ENCODE data around the gene GIPC3. TPM values are rescaled to one million over a fixed set of nuclear protein-coding genes. Genes with fewer than 3 reads are reported as not detected.

Gene GIPC3
- total and polyA plus RNA-seq, 2 of the 8 experiments (the other 6 are each of a cell fraction or from before 2014, with no cell fraction given), result 1.0 to 1.2 TPM

DNA sequence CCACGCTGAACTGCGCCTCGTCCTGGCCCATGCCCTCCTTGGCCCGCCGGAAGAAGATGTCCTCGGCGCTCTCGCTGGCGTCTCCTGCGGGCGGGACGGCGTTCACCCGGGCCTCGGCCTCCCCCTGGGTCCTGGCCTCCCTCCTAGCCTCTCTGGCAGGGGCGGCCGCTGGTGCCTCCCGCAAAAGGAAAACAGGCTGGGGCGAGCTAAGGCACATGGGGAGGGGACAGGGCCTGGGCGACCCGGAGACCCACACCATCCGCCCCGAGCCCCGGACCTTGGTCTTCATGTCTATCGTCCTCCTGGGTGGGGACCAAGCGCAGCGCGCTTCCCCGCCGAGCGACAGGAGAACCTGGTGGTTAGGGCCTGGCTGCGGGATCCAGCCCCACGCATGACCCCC, 27.1 kb downstream of the GIPC3 start (continued):
- TF ChIP-seq, protein P1, sequence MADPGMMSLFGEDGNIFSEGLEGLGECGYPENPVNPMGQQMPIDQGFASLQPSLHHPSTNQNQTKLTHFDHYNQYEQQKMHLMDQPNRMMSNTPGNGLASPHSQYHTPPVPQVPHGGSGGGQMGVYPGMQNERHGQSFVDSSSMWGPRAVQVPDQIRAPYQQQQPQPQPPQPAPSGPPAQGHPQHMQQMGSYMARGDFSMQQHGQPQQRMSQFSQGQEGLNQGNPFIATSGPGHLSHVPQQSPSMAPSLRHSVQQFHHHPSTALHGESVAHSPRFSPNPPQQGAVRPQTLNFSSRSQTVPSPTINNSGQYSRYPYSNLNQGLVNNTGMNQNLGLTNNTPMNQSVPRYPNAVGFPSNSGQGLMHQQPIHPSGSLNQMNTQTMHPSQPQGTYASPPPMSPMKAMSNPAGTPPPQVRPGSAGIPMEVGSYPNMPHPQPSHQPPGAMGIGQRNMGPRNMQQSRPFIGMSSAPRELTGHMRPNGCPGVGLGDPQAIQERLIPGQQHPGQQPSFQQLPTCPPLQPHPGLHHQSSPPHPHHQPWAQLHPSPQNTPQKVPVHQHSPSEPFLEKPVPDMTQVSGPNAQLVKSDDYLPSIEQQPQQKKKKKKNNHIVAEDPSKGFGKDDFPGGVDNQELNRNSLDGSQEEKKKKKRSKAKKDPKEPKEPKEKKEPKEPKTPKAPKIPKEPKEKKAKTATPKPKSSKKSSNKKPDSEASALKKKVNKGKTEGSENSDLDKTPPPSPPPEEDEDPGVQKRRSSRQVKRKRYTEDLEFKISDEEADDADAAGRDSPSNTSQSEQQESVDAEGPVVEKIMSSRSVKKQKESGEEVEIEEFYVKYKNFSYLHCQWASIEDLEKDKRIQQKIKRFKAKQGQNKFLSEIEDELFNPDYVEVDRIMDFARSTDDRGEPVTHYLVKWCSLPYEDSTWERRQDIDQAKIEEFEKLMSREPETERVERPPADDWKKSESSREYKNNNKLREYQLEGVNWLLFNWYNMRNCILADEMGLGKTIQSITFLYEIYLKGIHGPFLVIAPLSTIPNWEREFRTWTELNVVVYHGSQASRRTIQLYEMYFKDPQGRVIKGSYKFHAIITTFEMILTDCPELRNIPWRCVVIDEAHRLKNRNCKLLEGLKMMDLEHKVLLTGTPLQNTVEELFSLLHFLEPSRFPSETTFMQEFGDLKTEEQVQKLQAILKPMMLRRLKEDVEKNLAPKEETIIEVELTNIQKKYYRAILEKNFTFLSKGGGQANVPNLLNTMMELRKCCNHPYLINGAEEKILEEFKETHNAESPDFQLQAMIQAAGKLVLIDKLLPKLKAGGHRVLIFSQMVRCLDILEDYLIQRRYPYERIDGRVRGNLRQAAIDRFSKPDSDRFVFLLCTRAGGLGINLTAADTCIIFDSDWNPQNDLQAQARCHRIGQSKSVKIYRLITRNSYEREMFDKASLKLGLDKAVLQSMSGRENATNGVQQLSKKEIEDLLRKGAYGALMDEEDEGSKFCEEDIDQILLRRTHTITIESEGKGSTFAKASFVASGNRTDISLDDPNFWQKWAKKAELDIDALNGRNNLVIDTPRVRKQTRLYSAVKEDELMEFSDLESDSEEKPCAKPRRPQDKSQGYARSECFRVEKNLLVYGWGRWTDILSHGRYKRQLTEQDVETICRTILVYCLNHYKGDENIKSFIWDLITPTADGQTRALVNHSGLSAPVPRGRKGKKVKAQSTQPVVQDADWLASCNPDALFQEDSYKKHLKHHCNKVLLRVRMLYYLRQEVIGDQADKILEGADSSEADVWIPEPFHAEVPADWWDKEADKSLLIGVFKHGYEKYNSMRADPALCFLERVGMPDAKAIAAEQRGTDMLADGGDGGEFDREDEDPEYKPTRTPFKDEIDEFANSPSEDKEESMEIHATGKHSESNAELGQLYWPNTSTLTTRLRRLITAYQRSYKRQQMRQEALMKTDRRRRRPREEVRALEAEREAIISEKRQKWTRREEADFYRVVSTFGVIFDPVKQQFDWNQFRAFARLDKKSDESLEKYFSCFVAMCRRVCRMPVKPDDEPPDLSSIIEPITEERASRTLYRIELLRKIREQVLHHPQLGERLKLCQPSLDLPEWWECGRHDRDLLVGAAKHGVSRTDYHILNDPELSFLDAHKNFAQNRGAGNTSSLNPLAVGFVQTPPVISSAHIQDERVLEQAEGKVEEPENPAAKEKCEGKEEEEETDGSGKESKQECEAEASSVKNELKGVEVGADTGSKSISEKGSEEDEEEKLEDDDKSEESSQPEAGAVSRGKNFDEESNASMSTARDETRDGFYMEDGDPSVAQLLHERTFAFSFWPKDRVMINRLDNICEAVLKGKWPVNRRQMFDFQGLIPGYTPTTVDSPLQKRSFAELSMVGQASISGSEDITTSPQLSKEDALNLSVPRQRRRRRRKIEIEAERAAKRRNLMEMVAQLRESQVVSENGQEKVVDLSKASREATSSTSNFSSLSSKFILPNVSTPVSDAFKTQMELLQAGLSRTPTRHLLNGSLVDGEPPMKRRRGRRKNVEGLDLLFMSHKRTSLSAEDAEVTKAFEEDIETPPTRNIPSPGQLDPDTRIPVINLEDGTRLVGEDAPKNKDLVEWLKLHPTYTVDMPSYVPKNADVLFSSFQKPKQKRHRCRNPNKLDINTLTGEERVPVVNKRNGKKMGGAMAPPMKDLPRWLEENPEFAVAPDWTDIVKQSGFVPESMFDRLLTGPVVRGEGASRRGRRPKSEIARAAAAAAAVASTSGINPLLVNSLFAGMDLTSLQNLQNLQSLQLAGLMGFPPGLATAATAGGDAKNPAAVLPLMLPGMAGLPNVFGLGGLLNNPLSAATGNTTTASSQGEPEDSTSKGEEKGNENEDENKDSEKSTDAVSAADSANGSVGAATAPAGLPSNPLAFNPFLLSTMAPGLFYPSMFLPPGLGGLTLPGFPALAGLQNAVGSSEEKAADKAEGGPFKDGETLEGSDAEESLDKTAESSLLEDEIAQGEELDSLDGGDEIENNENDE (IDR thresholded peaks at IDR 0.05; ENCODE audit: insufficient replicate concordance, low read length), result no peak
